Measurements from ENCODE around the gene RASGRP3.

DNA sequence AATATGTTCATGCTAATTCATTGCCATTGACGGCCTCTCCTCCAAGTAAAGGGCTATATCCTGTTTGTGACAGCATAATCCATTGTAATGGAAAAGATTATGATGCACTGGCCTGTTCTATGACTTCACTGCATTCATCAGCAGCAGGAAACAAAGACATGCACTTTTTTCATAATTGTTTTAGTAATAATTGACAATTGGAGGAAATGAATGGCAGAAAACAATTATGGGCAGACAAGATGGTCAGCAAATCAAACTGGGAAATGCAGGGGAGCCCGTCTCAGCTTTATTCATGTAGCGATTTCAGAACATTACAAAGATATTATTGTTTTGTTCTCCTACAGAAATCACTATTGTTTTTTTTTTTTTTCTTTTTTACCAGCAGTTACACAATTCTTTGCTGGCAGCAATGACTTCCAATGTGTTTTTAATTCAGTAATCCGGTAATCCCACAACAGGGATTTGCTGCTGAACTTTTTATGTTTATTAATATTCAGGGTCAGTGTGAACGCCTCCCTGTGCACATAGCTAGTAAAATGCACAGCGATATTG lies 33.8 kb upstream of the RASGRP3 start:
- TF ChIP-seq, protein P1, sequence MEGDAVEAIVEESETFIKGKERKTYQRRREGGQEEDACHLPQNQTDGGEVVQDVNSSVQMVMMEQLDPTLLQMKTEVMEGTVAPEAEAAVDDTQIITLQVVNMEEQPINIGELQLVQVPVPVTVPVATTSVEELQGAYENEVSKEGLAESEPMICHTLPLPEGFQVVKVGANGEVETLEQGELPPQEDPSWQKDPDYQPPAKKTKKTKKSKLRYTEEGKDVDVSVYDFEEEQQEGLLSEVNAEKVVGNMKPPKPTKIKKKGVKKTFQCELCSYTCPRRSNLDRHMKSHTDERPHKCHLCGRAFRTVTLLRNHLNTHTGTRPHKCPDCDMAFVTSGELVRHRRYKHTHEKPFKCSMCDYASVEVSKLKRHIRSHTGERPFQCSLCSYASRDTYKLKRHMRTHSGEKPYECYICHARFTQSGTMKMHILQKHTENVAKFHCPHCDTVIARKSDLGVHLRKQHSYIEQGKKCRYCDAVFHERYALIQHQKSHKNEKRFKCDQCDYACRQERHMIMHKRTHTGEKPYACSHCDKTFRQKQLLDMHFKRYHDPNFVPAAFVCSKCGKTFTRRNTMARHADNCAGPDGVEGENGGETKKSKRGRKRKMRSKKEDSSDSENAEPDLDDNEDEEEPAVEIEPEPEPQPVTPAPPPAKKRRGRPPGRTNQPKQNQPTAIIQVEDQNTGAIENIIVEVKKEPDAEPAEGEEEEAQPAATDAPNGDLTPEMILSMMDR (conservative IDR thresholded peaks at IDR 0.05; ENCODE audit: low read depth, low read length): no peak
- no peak for TF ChIP-seq EZH2 (IDR thresholded peaks at IDR 0.05; ENCODE audit: borderline replicate concordance, low read depth, low read length, poor library complexity, severe bottlenecking)
